ENCODE data around the gene CIRBP. TPM values are rescaled to one million over a fixed set of nuclear protein-coding genes. Genes with fewer than 3 reads are reported as not detected.
A peak's percentile ranks its signal among the peaks of the same experiment; 100 is the strongest.

CIRBP gene
- total RNA-seq, 1 experiment from 2014 or later = 263 TPM

DNA sequence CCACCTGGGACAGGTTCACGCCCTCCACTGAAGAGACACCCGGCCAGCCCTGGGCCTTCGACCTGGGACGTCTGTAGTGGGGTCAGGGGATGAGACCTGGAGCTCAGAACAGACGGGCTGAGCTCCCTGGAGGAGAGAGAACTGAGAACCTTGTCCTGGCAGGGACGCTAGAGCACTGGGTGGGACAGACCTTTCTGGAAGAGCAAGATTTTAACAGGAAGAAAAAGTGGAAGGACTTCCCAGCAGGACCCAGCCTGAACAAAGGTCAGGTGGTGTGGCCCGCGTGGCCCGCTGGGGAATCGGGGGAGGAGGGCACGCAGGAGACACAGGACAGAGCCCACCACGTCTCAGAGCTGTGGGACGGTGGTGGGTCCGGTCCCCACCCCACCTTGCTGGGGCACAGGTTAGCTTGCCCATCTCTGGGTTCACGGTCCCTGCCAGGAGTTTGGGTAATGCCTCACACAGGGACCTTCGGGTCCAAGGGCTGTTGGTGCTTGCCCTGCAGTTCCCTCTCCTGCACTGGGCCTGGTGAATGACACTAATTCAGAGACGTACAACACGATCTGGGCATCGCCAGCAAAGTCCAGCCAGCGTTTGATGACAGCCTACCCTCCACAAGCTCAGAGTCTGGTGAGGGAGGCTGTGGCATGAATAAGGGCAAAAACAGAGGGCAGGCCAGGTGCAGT is 15.3 kb downstream of the CIRBP start:
- H3K4me1 ChIP-seq (ENCODE audit: insufficient read depth, low read length) = no peaks in the 10 kb centered on the region
- no peak overlapping the region for H3K18ac ChIP-seq (ENCODE audit: insufficient read length, low read depth, low read length)
- H3K36me3 Mint-ChIP-seq (ENCODE audit: insufficient read depth in 1 of 3, low read depth in 3 of 3) = peaks cover 0 to 10% (median 5%) of the 10 kb centered on the region in 3 experiments; a peak in 3 of 7 replicates
- no peak overlapping the region for H4K8ac ChIP-seq (replicated peaks; ENCODE audit: insufficient read length, low read depth, low read length)
- no peak overlapping the region for H2BK15ac ChIP-seq (ENCODE audit: low read depth, low read length)
- H4K91ac ChIP-seq (ENCODE audit: insufficient read length, low read depth, low read length) = no peak overlapping the region
- H3K9ac ChIP-seq (ENCODE audit: extremely low read depth, insufficient read length, low read length) = no peak overlapping the region
- H3K27me3 ChIP-seq (ENCODE audit: insufficient read depth, low read length) = no peaks in the 10 kb centered on the region
- peaks cover 15% of the 10 kb centered on the region for H3K27me3 Mint-ChIP-seq (ENCODE audit: low read depth)
- H3K4me2 ChIP-seq (ENCODE audit: insufficient read depth, insufficient read length, low read length) = no peak overlapping the region
- H4K20me1 ChIP-seq (ENCODE audit: control insufficient read depth, insufficient read depth, insufficient read length) = no peaks in the 10 kb centered on the region
- no peak overlapping the region for H2AFZ ChIP-seq (ENCODE audit: low read length)
- no peaks in the 10 kb centered on the region for H3K79me1 ChIP-seq (ENCODE audit: insufficient read depth, low read depth, low read length, poor library complexity, severe bottlenecking)
- no peaks in the 10 kb centered on the region for H3K9me3 ChIP-seq (ENCODE audit: control insufficient read depth, low read depth, low read length)
- WGBS (ENCODE audit: extremely low coverage, insufficient read length, low lambda C conversion rate) = no CpG with 5 or more reads among the region's 20 CpGs
- H3K27ac ChIP-seq (ENCODE audit: insufficient read length, low read depth, low read length) = no peak overlapping the region
- H3K4ac ChIP-seq (ENCODE audit: low read depth, low read length) = no peak overlapping the region
- no peak overlapping the region for H2BK5ac ChIP-seq (ENCODE audit: insufficient read length, low read length)
- H3K9me3 Mint-ChIP-seq = no peaks in the 10 kb centered on the region
- no peak overlapping the region for H4K5ac ChIP-seq (ENCODE audit: insufficient read length, low read depth, low read length)
- H2BK20ac ChIP-seq (ENCODE audit: low read depth, low read length, poor library complexity, severe bottlenecking) = no peak overlapping the region
- H3K27ac Mint-ChIP-seq = no peak overlapping the region
- DNase-seq = no peak
- no peak overlapping the region for H3K56ac ChIP-seq (ENCODE audit: insufficient read length, low read depth, low read length)
- no peak overlapping the region for H2BK120ac ChIP-seq (ENCODE audit: low read depth, low read length, poor library complexity, severe bottlenecking)
- no peak overlapping the region; the same call in 1 of the 2 replicates for H3K14ac ChIP-seq (ENCODE audit: insufficient read depth, low read length)
- no peak for TF ChIP-seq CTCF (conservative IDR thresholded peaks at IDR 0.05)
- peak overlapping the region; percentile 62 to 80 for H3K4me3 Mint-ChIP-seq
- H3K79me2 ChIP-seq (ENCODE audit: insufficient read depth, low read length) = peaks cover 2% of the 10 kb centered on the region; the same call in 1 of the 2 replicates
- peaks cover 10 to 24% of the 10 kb centered on the region in 2 experiments for H3K4me1 Mint-ChIP-seq
- H3T11ph ChIP-seq (ENCODE audit: low read length) = no peak overlapping the region
- peaks cover 4% of the 10 kb centered on the region for H3K23me2 ChIP-seq (ENCODE audit: insufficient read length, low read depth, low read length, poor library complexity, severe bottlenecking)
- no peak overlapping the region for H2AK5ac ChIP-seq (ENCODE audit: insufficient read length, low read length)
- no peak overlapping the region for H2BK12ac ChIP-seq (ENCODE audit: insufficient read length, low read depth, low read length)
- H3K23ac ChIP-seq (ENCODE audit: insufficient read length, low read depth, low read length) = no peak overlapping the region
